ENCODE results near the gene PGAM5. TPM values are rescaled to one million over a fixed set of nuclear protein-coding genes. Genes with fewer than 3 reads are reported as not detected.

The PGAM5 gene
- total RNA-seq, 1 experiment from 2014 or later = 121 TPM

DNA sequence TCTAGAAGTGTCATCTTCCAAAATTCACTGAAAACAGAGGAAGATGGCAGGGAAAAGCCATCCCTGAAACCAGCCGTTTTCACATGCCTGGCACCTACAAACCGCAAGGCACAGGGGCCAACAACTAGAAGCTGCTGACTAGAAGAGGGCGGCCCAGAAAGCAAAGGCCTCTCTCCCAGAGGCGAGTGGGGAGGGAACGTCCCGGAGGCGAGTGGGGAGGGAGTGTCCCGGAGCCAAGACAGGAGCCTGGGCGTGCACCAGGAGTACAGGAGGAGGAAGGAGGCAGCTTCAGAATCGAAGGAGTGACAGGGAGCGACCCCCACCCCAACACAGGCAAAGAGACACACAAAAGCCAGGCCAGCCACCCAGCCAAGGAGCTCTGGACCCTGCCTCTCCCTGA, 30.0 kb downstream of the PGAM5 start:
- ChIA-PET POLR2A (ENCODE audit: low non-redundant PET) (interaction anchor here (0.7 kb wide), 1 partner anchor 35 kb away, joined by 3 read pairs; no protein-coding TSS in a partner anchor), CTCF (no interaction called here)
- H3K36me3 ChIP-seq (ENCODE audit: insufficient read depth, low read length, poor library complexity, severe bottlenecking) = peaks cover 97% of the 10 kb centered on the region
- no peaks in the 10 kb centered on the region for H3K9me3 ChIP-seq (ENCODE audit: low read depth, low read length, poor library complexity, severe bottlenecking)
- H3K27ac ChIP-seq (ENCODE audit: low read depth, low read length, poor library complexity, severe bottlenecking) = no peak overlapping the region
- DNase-seq (ENCODE audit: low spot score) = no peak
- H3K27me3 ChIP-seq (replicated peaks; ENCODE audit: insufficient read depth, low read depth, low read length, poor library complexity) = no peaks in the 10 kb centered on the region
- BruUV-seq (replicated peaks) = no TSS peak
- H3K4me1 ChIP-seq (ENCODE audit: insufficient read depth, low read length, poor library complexity, severe bottlenecking) = no peaks in the 10 kb centered on the region
- intact Hi-C loops (cut with micrococcal nuclease; ENCODE audit: unreplicated experiment) = no loop called here
- TF ChIP-seq CTCF (conservative IDR thresholded peaks at IDR 0.05; ENCODE audit: low read depth, low read length) (no peak), EZH2 (IDR thresholded peaks at IDR 0.05; ENCODE audit: borderline replicate concordance, low read depth, low read length, poor library complexity, severe bottlenecking) (no peak)
- no peak overlapping the region for H3K4me3 ChIP-seq (ENCODE audit: low read depth, low read length, poor library complexity, severe bottlenecking)

GRCh38 chr12:132741620-132742019, 31.0 kb downstream of the PGAM5 start:
- Histone ChIP-seq H3K9me3 (ENCODE audit: low read depth, low read length, poor library complexity, severe bottlenecking) (no peaks in the 10 kb centered on the region), H3K36me3 (ENCODE audit: insufficient read depth, low read length, poor library complexity, severe bottlenecking) (peaks cover 97% of the 10 kb centered on the region), H3K4me1 (ENCODE audit: insufficient read depth, low read length, poor library complexity, severe bottlenecking) (no peaks in the 10 kb centered on the region), H3K27me3 (replicated peaks; ENCODE audit: insufficient read depth, low read depth, low read length, poor library complexity) (no peaks in the 10 kb centered on the region), H3K4me3 (ENCODE audit: low read depth, low read length, poor library complexity, severe bottlenecking) (no peak overlapping the region), H3K27ac (ENCODE audit: low read depth, low read length, poor library complexity, severe bottlenecking) (no peak overlapping the region)
- POLR2A ChIA-PET (ENCODE audit: low non-redundant PET) = no interaction called here
- DNase-seq (ENCODE audit: low spot score) = no peak
- intact Hi-C loops (cut with micrococcal nuclease; ENCODE audit: unreplicated experiment) = no loop called here
- no peak for TF ChIP-seq CTCF (conservative IDR thresholded peaks at IDR 0.05; ENCODE audit: low read depth, low read length)
- BruUV-seq (replicated peaks) = no TSS peak
- CTCF ChIA-PET = no interaction called here

- ChIA-PET POLR2A (ENCODE audit: low non-redundant PET) (no interaction called here), CTCF (no interaction called here)
- Histone ChIP-seq H3K4me3 (ENCODE audit: low read depth, low read length, poor library complexity, severe bottlenecking) (no peak overlapping the region), H3K27me3 (replicated peaks; ENCODE audit: insufficient read depth, low read depth, low read length, poor library complexity) (no peaks in the 10 kb centered on the region), H3K4me1 (ENCODE audit: insufficient read depth, low read length, poor library complexity, severe bottlenecking) (no peaks in the 10 kb centered on the region), H3K9me3 (ENCODE audit: low read depth, low read length, poor library complexity, severe bottlenecking) (no peaks in the 10 kb centered on the region), H3K27ac (ENCODE audit: low read depth, low read length, poor library complexity, severe bottlenecking) (no peak overlapping the region), H3K36me3 (ENCODE audit: insufficient read depth, low read length, poor library complexity, severe bottlenecking) (peaks cover 98% of the 10 kb centered on the region)
- no TSS peak for BruUV-seq (replicated peaks)
- TF ChIP-seq EZH2 (IDR thresholded peaks at IDR 0.05; ENCODE audit: borderline replicate concordance, low read depth, low read length, poor library complexity, severe bottlenecking) = no peak
- no peak for TF ChIP-seq CTCF (conservative IDR thresholded peaks at IDR 0.05; ENCODE audit: low read depth, low read length)
- intact Hi-C loops (cut with micrococcal nuclease; ENCODE audit: unreplicated experiment) = no loop called here
- no peak for DNase-seq (ENCODE audit: low spot score)
Observed at GRCh38 chr12:132743831-132744230, 33.2 kb downstream of the PGAM5 start.

All from A673 (cell line).